H1 (cell line): Measurements from ENCODE around the gene TBC1D4. TPM values are rescaled to one million over a fixed set of nuclear protein-coding genes. Genes with fewer than 3 reads are reported as not detected.

Experiments
- CTCF ChIA-PET: fragments of 300-600 bp; sonication (Branson Sonifier 250); formaldehyde crosslinking; loops from one replicate; lab custom pipeline; 2021; ENCODE audit not compliant: partially characterized antibody; lab: Charles Lee
- POLR2A ChIA-PET: fragments of 300-600 bp; sonication (Branson Sonifier 250); formaldehyde crosslinking; loops from one replicate; lab custom pipeline; 2021; ENCODE audit warnings: inconsistent platforms; ENCODE audit not compliant: partially characterized antibody; lab: Charles Lee
- DNase-seq, 2 experiments: peaks; one replicate each; pipeline versions ENCODE4 v3.0.0 to v3.0.0-alpha.2; 2010 to 2022; ENCODE audit warnings: low spot score in 2 of 2, low read depth in 1 of 2, mixed read lengths in 1 of 2
- FAIRE-seq: peaks from 2 replicates; lab custom pipeline; 2011; peaks lifted over from hg19 to GRCh38; lab: Jason Lieb, UNC
- H2AFZ ChIP-seq: 2 replicates; pipeline ENCODE4 v1.8.1; 2012; ENCODE audit warnings: low read length, inconsistent platforms
- H2AK5ac ChIP-seq: 2 replicates; pipeline ENCODE4 v1.6.1; 2013; ENCODE audit warnings: low read depth, low read length
- H2BK120ac ChIP-seq: replicated peaks from 2 replicates; pipeline ENCODE3; 2013; ENCODE audit warnings: low read depth, low read length, inconsistent platforms
- H2BK12ac ChIP-seq: 2 replicates; pipeline ENCODE4 v1.6.1; 2013; ENCODE audit warnings: low read depth, low read length
- H2BK15ac ChIP-seq: 2 replicates; pipeline ENCODE4 v1.6.1; 2013; ENCODE audit warnings: low read length
- H2BK20ac ChIP-seq: 2 replicates; pipeline ENCODE4 v1.6.1; 2013; ENCODE audit warnings: low read length
- H2BK5ac ChIP-seq: 2 replicates; pipeline ENCODE4 v1.6.1; 2013; ENCODE audit warnings: low read depth, low read length
- H3K14ac ChIP-seq: 2 replicates; pipeline ENCODE4 v1.6.1; 2013; ENCODE audit warnings: inconsistent platforms; ENCODE audit not compliant: insufficient read length
- H3K18ac ChIP-seq: 2 replicates; pipeline ENCODE4 v1.6.1; 2013; ENCODE audit warnings: low read length; ENCODE audit errors: extremely low read depth
- H3K23ac ChIP-seq: 2 replicates; pipeline ENCODE4 v1.6.1; 2013; ENCODE audit warnings: inconsistent platforms; ENCODE audit not compliant: insufficient read length
- H3K23me2 ChIP-seq: 2 replicates; pipeline ENCODE4 v1.6.1; 2013; ENCODE audit warnings: low read depth, low read length
- H3K27ac ChIP-seq: 2 replicates; pipeline ENCODE4 v1.6.1; 2011; ENCODE audit warnings: low read depth, low read length, inconsistent platforms
- H3K27me3 ChIP-seq, 4 experiments: replicated peaks in 1 of 4; 1 replicate in 1 of 4; 2 replicates in 3 of 4; pipeline versions ENCODE4 v1.6.1 to v1.8.1; 2011 to 2013; ENCODE audit warnings: low read length in 3 of 4, mild to moderate bottlenecking in 3 of 4, inconsistent platforms in 2 of 4, mixed read lengths in 2 of 4, moderate library complexity in 1 of 4; ENCODE audit not compliant: control insufficient read depth in 3 of 4, insufficient read depth in 3 of 4; ENCODE audit errors: extremely low read depth in 1 of 4
- H3K36me3 ChIP-seq, 4 experiments: 2 replicates each; pipeline versions ENCODE4 v1.6.1 to v1.8.1; 2011 to 2013; ENCODE audit warnings: mild to moderate bottlenecking in 4 of 4, low read length in 3 of 4, moderate library complexity in 2 of 4, control low read depth in 1 of 4, inconsistent platforms in 1 of 4; ENCODE audit not compliant: insufficient read depth in 4 of 4, control insufficient read depth in 2 of 4
- H3K4ac ChIP-seq: replicated peaks from 2 replicates; pipeline ENCODE3; 2013; ENCODE audit warnings: low read length, low read depth, mixed read lengths, inconsistent platforms; ENCODE audit not compliant: insufficient read length
- H3K4me1 ChIP-seq, 4 experiments: replicated peaks in 1 of 4; 1 replicate in 1 of 4; 2 replicates in 3 of 4; pipeline versions ENCODE4 v1.6.1 to v1.8.1; 2011 to 2013; ENCODE audit warnings: low read length in 3 of 4, inconsistent platforms in 2 of 4, mixed read lengths in 1 of 4; ENCODE audit not compliant: insufficient read depth in 4 of 4, control insufficient read depth in 3 of 4
- H3K4me2 ChIP-seq, 2 experiments: 2 replicates each; pipeline versions ENCODE4 v1.6.1 to v1.8.1; 2011 to 2013; ENCODE audit warnings: low read depth in 2 of 2, low read length in 2 of 2, control low read depth in 1 of 2, inconsistent platforms in 1 of 2, mild to moderate bottlenecking in 1 of 2; ENCODE audit not compliant: insufficient read depth in 1 of 2
- H3K4me3 ChIP-seq, 4 experiments: fragments of 200-600, 300-600 bp in 1 of 4; sonication (generic), shearing (Covaris generic), sonication (Bioruptor Twin) in 1 of 4; 2 replicates each; pipeline versions ENCODE4 v1.5.1 to v1.8.1; 2011 to 2016; ENCODE audit warnings: low read length in 4 of 4, low read depth in 3 of 4, control low read depth in 2 of 4, inconsistent platforms in 2 of 4, mild to moderate bottlenecking in 2 of 4, mixed read lengths in 1 of 4, moderate library complexity in 1 of 4; ENCODE audit not compliant: insufficient read depth in 2 of 4; ENCODE audit errors: extremely low read depth in 1 of 4
- H3K56ac ChIP-seq: replicated peaks from 2 replicates; pipeline ENCODE3; 2013; ENCODE audit warnings: low read depth, mild to moderate bottlenecking, mixed read lengths, low read length, inconsistent platforms; ENCODE audit not compliant: insufficient read length
- H3K79me1 ChIP-seq: 2 replicates; pipeline ENCODE4 v1.6.1; 2013; ENCODE audit warnings: low read depth, low read length, control low read depth
- H3K79me2 ChIP-seq, 2 experiments: 2 replicates each; pipeline versions ENCODE4 v1.6.1 to v1.8.1; 2012 to 2013; ENCODE audit warnings: low read length in 2 of 2, mild to moderate bottlenecking in 2 of 2, inconsistent platforms in 1 of 2; ENCODE audit not compliant: insufficient read depth in 2 of 2, control insufficient read depth in 1 of 2
- H3K9ac ChIP-seq, 4 experiments: replicated peaks in 1 of 4; 1 replicate in 1 of 4; 2 replicates in 3 of 4; pipeline versions ENCODE4 v1.6.1 to v1.8.1; 2011 to 2013; ENCODE audit warnings: low read depth in 3 of 4, low read length in 3 of 4, control low read depth in 2 of 4, mild to moderate bottlenecking in 2 of 4, moderate library complexity in 2 of 4, inconsistent platforms in 1 of 4; ENCODE audit errors: extremely low read depth in 1 of 4
- H3K9me3 ChIP-seq, 2 experiments: 2 replicates each; pipeline versions ENCODE4 v1.6.1 to v1.8.1; 2012 to 2013; ENCODE audit warnings: mild to moderate bottlenecking in 2 of 2, moderate library complexity in 2 of 2, control low read depth in 1 of 2, inconsistent platforms in 1 of 2, low read depth in 1 of 2, low read length in 1 of 2, mixed read lengths in 1 of 2; ENCODE audit not compliant: insufficient read depth in 2 of 2
- H4K20me1 ChIP-seq, 2 experiments: replicated peaks in 1 of 2; 2 replicates each; pipeline versions ENCODE3 to v1.8.1; 2011 to 2013; ENCODE audit warnings: inconsistent platforms in 2 of 2, low read length in 2 of 2, mild to moderate bottlenecking in 1 of 2; ENCODE audit not compliant: insufficient read depth in 2 of 2, control insufficient read depth in 1 of 2
- H4K5ac ChIP-seq: 2 replicates; pipeline ENCODE4 v1.6.1; 2013; ENCODE audit warnings: low read length, low read depth, mixed read lengths, inconsistent platforms; ENCODE audit not compliant: insufficient read length
- H4K8ac ChIP-seq: 2 replicates; pipeline ENCODE4 v1.8.0; 2013; ENCODE audit warnings: mild to moderate bottlenecking, moderate library complexity, low read length, inconsistent platforms; ENCODE audit not compliant: insufficient read depth; ENCODE audit errors: extremely low read depth
- H4K91ac ChIP-seq: replicated peaks from 2 replicates; pipeline ENCODE3; 2013; ENCODE audit warnings: low read length, mixed read lengths, inconsistent platforms; ENCODE audit not compliant: insufficient read length
- ATF2 ChIP-seq: IDR thresholded peaks from 2 replicates; pipeline ENCODE4 v1.6.1; 2012; ENCODE audit warnings: low read length, inconsistent platforms
- BRCA1 ChIP-seq: IDR thresholded peaks from 2 replicates; pipeline ENCODE4 v1.6.1; 2012; ENCODE audit warnings: low read depth, low read length, improper control_type of control experiment
- EGR1 ChIP-seq: IDR thresholded peaks from 2 replicates; pipeline ENCODE4 v1.6.1; 2011; ENCODE audit warnings: low read depth, low read length, borderline replicate concordance
- EP300 ChIP-seq, 2 experiments: IDR thresholded peaks; 1 replicate in 1 of 2; 2 replicates in 1 of 2; pipeline ENCODE4 v1.6.1; 2011 to 2012; ENCODE audit warnings: low read depth in 2 of 2, low read length in 2 of 2, mild to moderate bottlenecking in 2 of 2, borderline replicate concordance in 1 of 2, inconsistent platforms in 1 of 2, moderate library complexity in 1 of 2
- EZH2 ChIP-seq: fragments of 200-600 bp; sonication (generic); IDR thresholded peaks from 2 replicates; pipeline ENCODE4 v1.7.1; 2012; ENCODE audit warnings: low read depth, mild to moderate bottlenecking, moderate library complexity, low read length, inconsistent platforms; ENCODE audit not compliant: severe bottlenecking
- MAFK ChIP-seq: IDR thresholded peaks from 2 replicates; pipeline ENCODE4 v1.6.1; 2012; ENCODE audit warnings: low read depth, mild to moderate bottlenecking, improper control_type of control experiment, low read length
- NANOG ChIP-seq: IDR thresholded peaks from 2 replicates; pipeline ENCODE4 v1.6.1; 2011; ENCODE audit warnings: low read length, low read depth, mild to moderate bottlenecking, inconsistent platforms; ENCODE audit not compliant: insufficient read depth, poor library complexity, severe bottlenecking
- PHF8 ChIP-seq: fragments of 200-600 bp; sonication (generic); conservative IDR thresholded peaks from 2 replicates; pipeline ENCODE4 v1.7.1; 2012; ENCODE audit warnings: low read depth, mild to moderate bottlenecking, inconsistent platforms, low read length, moderate library complexity
- TEAD4 ChIP-seq: IDR thresholded peaks from 2 replicates; pipeline ENCODE4 v1.6.1; 2012; ENCODE audit warnings: low read depth, low read length, inconsistent platforms, mixed read lengths
- USF2 ChIP-seq: IDR thresholded peaks from 2 replicates; pipeline ENCODE4 v1.6.1; 2011; ENCODE audit warnings: low read length, improper control_type of control experiment
- YY1 ChIP-seq: IDR thresholded peaks from 2 replicates; pipeline ENCODE4 v1.6.1; 2011; ENCODE audit warnings: low read depth, mild to moderate bottlenecking, low read length
- WGBS, 2 experiments: shearing (Covaris generic) in 1 of 2; methylation state at CpG; one replicate each; pipeline versions ENCODE4 v1.1.6 to v1.1.7; 2013 to 2015; ENCODE audit warnings: low lambda C conversion rate in 2 of 2, mixed read lengths in 2 of 2, inconsistent platforms in 1 of 2, low coverage in 1 of 2, missing lambda C conversion rate in 1 of 2; ENCODE audit not compliant: insufficient replicate concordance in 2 of 2, insufficient coverage in 1 of 2, insufficient read length in 1 of 2; ENCODE audit errors: extremely low coverage in 1 of 2, missing lambda C conversion rate in 1 of 2; 5-methylcytosine and 5-hydroxymethylcytosine counted together
- polyA plus RNA-seq, 7 experiments: library from polyadenylated mRNA; depleted of rRNA in 3 of 7; stranded (reverse) in 5 of 7; unstranded in 2 of 7; fragments of >200 nt in 5 of 7; fragments of 200-250 nt in 2 of 7; gene quantifications; 1 replicate in 5 of 7; 2 replicates in 1 of 7; 4 replicates in 1 of 7; pipeline versions ENCODE4 v1.2.1 to v1.2.3, GENCODE V29; 2011 to 2013; ENCODE audit warnings: missing spikeins in 2 of 7, mixed read lengths in 2 of 7
- total RNA-seq: library from RNA; stranded (reverse); fragmentation: NEBNext Ultra II Directional; extraction: Animal tissue kit (Norgen Biotek cat#: 25700); gene quantifications from 2 replicates; pipeline ENCODE4 v1.2.1, GENCODE V29; 2021

The TBC1D4 gene
- total and polyA plus RNA-seq, 2 of the 8 experiments (the other 6 are each of a cell fraction or from before 2014, with no cell fraction given), result 16.7 to 39.0 TPM

DNA sequence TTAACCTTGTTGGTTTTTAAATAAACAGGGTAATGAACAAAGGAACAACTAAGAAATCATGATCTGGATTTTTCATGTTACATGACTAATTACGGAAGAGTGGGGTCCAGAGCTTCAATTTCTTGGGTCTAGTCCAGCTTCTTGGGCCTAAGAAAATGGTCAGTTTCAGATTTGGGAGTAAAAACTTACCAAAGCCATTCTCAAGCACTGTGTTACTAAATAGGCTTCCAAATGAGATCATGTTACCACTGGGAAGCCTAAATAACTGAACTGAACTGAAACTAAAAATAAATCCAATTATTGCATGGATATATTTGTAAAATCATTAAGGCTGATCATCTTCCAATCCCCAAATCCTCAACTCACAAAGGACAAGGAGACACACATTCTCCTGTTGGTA lies 13.9 kb downstream of the TBC1D4 start:
- Histone ChIP-seq H2BK20ac (no peak overlapping the region), H3K4me2 (no peak overlapping the region), H2AK5ac (no peak overlapping the region), H2BK5ac (no peak overlapping the region), H4K8ac (no peak overlapping the region), H3K27me3 (no peaks in the 10 kb centered on the region), H3K9me3 (peaks cover 7 to 14% of the 10 kb centered on the region in 2 experiments; a peak in 3 of 4 replicates), H4K20me1 (no peaks in the 10 kb centered on the region), H3K27ac (no peak overlapping the region), H2BK15ac (no peak overlapping the region), H3K4me1 (peaks cover 0 to 10% (median 3%) of the 10 kb centered on the region in 4 experiments; a peak in 3 of 7 replicates), H3K23ac (no peak overlapping the region), H3K18ac (no peak overlapping the region), H3K79me2 (peaks cover 0 to 56% of the 10 kb centered on the region in 2 experiments; a peak in 2 of 4 replicates), H3K79me1 (no peaks in the 10 kb centered on the region), H3K14ac (no peak overlapping the region), H3K56ac (no peak overlapping the region), H2AFZ (no peak overlapping the region), H3K36me3 (peaks cover 0 to 3% (median 1%) of the 10 kb centered on the region in 4 experiments; a peak in 1 of 8 replicates), H4K91ac (no peak overlapping the region), H3K9ac (no peak overlapping the region), H3K4me3 (no peak overlapping the region), H4K5ac (no peak overlapping the region), H3K23me2 (no peaks in the 10 kb centered on the region), H2BK120ac (no peak overlapping the region), H3K4ac (no peak overlapping the region), H2BK12ac (no peak overlapping the region)
- 89% methylated on average over 1 of the region's 1 CpG; no CpG with 5 or more reads in 1 of the 2 experiments for WGBS, 2 experiments
- FAIRE-seq (no peak), DNase-seq (no peak)
- no peak for TF ChIP-seq EZH2
- TF ChIP-seq YY1, result no peak
- TF ChIP-seq MAFK, result no peak
- no peak for TF ChIP-seq EGR1
- TF ChIP-seq BRCA1, result no peak
- TF ChIP-seq EP300 (IDR thresholded peaks at IDR 0.05; ENCODE audit: borderline replicate concordance in 1 of 2, low read depth in 2 of 2, low read length in 2 of 2), result no peak
- no peak for TF ChIP-seq ATF2
- no peak for TF ChIP-seq TEAD4
- TF ChIP-seq USF2, result no peak
- no peak for TF ChIP-seq PHF8
- no peak for TF ChIP-seq NANOG
- ChIA-PET POLR2A (no interaction called here), CTCF (interaction anchor here (1.2 to 1.7 kb wide), 2 partner anchors 15 to 96 kb away, joined by 3 to 5 read pairs; no protein-coding TSS in a partner anchor)
